ENCODE measurements around the gene C4orf33.

- TF ChIP-seq EZH2phosphoT487 (conservative IDR thresholded peaks at IDR 0.05; ENCODE audit: low read length) (no peak), CTCF (IDR thresholded peaks at IDR 0.05; ENCODE audit: insufficient read depth, low read length, poor library complexity, severe bottlenecking) (no peak)
These were observed 36.9 kb upstream of the C4orf33 start for GRCh38 chr4:129059028-129059427.
